ENCODE measurements around the gene CTNS. TPM values are rescaled to one million over a fixed set of nuclear protein-coding genes. Genes with fewer than 3 reads are reported as not detected.

CTNS gene
- total RNA-seq, 1 experiment from 2014 or later: 7.9 TPM

DNA sequence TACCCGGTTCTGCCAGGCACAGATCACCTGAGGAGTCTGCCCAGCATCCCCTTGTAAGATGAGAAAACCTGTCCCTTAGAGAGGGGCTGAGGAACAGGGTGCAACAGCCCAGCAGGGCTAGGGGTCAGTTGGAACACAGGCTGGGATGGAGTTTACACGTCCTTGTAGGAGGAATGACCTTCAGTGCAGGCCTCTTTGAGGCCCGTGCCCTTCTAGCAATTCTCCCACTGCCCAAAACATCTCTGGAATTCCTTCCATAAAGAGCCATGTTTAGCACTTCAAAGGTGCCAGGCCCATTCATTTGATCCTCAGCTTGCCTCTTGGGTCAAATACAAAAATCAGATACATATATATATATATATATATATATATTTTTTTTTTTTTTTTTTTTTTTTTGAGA lies 4.5 kb downstream of the CTNS start:
- Histone ChIP-seq H3K9me3 (ENCODE audit: control insufficient read depth in 1 of 2, insufficient read depth in 1 of 2, low read depth in 1 of 2, low read length in 2 of 2) (no peaks in the 10 kb centered on the region), H3K27ac (ENCODE audit: low read depth, low read length) (no peak overlapping the region), H3K36me3 (ENCODE audit: control insufficient read depth in 1 of 2, insufficient read depth in 2 of 2, low read length in 2 of 2) (no peaks in the 10 kb centered on the region), H3K9me2 (ENCODE audit: insufficient read depth) (no peaks in the 10 kb centered on the region), H3K27me3 (ENCODE audit: insufficient read depth, low read length) (no peaks in the 10 kb centered on the region), H3K9ac (ENCODE audit: low read length) (no peak overlapping the region), H3K79me2 (ENCODE audit: insufficient read depth, low read length) (peaks cover under 1% of the 10 kb centered on the region; the same call in 1 of the 2 replicates), H3K4me1 (ENCODE audit: control insufficient read depth in 1 of 2, insufficient read depth in 2 of 2, low read length in 2 of 2) (peaks cover 0 to 8% of the 10 kb centered on the region in 2 experiments; a peak in 1 of 4 replicates), H2AFZ (ENCODE audit: low read depth, low read length, poor library complexity, severe bottlenecking) (no peak overlapping the region), H4K20me1 (ENCODE audit: insufficient read depth) (no peaks in the 10 kb centered on the region), H3K4me3 (replicated peaks in 1 of 2; ENCODE audit: low read depth in 1 of 2, low read length in 2 of 2) (no peak overlapping the region), H3K4me2 (ENCODE audit: low read length) (no peak overlapping the region)
- ATAC-seq (no peak), DNase-seq (ENCODE audit: low read depth, low spot score) (no peak)
- BruUV-seq (replicated peaks): no TSS peak
- ChIA-PET CTCF (no interaction called here), RAD21 (ENCODE audit: low non-redundant PET in 1 of 2, low total read pairs in 2 of 2, uncharacterized antibody in 2 of 2, unreplicated experiment in 2 of 2) (no interaction called here), POLR2A (no interaction called here)
- no peak for TF ChIP-seq RAD21 (IDR thresholded peaks at IDR 0.05; ENCODE audit: low read depth)
- TF ChIP-seq, protein P1, sequence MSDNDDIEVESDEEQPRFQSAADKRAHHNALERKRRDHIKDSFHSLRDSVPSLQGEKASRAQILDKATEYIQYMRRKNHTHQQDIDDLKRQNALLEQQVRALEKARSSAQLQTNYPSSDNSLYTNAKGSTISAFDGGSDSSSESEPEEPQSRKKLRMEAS (IDR thresholded peaks at IDR 0.05): no peak
- no peak for TF ChIP-seq ELF1 (IDR thresholded peaks at IDR 0.05; ENCODE audit: borderline replicate concordance, low read depth)
- TF ChIP-seq, protein P2, sequence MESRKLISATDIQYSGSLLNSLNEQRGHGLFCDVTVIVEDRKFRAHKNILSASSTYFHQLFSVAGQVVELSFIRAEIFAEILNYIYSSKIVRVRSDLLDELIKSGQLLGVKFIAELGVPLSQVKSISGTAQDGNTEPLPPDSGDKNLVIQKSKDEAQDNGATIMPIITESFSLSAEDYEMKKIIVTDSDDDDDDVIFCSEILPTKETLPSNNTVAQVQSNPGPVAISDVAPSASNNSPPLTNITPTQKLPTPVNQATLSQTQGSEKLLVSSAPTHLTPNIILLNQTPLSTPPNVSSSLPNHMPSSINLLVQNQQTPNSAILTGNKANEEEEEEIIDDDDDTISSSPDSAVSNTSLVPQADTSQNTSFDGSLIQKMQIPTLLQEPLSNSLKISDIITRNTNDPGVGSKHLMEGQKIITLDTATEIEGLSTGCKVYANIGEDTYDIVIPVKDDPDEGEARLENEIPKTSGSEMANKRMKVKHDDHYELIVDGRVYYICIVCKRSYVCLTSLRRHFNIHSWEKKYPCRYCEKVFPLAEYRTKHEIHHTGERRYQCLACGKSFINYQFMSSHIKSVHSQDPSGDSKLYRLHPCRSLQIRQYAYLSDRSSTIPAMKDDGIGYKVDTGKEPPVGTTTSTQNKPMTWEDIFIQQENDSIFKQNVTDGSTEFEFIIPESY (IDR thresholded peaks at IDR 0.05; ENCODE audit: extremely low read depth, insufficient replicate concordance, low read length): no peak
- TF ChIP-seq SIN3A (IDR thresholded peaks at IDR 0.05; ENCODE audit: low read depth): no peak
- TF ChIP-seq, protein P3, sequence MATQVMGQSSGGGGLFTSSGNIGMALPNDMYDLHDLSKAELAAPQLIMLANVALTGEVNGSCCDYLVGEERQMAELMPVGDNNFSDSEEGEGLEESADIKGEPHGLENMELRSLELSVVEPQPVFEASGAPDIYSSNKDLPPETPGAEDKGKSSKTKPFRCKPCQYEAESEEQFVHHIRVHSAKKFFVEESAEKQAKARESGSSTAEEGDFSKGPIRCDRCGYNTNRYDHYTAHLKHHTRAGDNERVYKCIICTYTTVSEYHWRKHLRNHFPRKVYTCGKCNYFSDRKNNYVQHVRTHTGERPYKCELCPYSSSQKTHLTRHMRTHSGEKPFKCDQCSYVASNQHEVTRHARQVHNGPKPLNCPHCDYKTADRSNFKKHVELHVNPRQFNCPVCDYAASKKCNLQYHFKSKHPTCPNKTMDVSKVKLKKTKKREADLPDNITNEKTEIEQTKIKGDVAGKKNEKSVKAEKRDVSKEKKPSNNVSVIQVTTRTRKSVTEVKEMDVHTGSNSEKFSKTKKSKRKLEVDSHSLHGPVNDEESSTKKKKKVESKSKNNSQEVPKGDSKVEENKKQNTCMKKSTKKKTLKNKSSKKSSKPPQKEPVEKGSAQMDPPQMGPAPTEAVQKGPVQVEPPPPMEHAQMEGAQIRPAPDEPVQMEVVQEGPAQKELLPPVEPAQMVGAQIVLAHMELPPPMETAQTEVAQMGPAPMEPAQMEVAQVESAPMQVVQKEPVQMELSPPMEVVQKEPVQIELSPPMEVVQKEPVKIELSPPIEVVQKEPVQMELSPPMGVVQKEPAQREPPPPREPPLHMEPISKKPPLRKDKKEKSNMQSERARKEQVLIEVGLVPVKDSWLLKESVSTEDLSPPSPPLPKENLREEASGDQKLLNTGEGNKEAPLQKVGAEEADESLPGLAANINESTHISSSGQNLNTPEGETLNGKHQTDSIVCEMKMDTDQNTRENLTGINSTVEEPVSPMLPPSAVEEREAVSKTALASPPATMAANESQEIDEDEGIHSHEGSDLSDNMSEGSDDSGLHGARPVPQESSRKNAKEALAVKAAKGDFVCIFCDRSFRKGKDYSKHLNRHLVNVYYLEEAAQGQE (IDR thresholded peaks at IDR 0.05; ENCODE audit: low read depth): no peak
- TF ChIP-seq JUND (IDR thresholded peaks at IDR 0.05): no peak
- TF ChIP-seq YY1 (IDR thresholded peaks at IDR 0.05; ENCODE audit: extremely low read depth, insufficient replicate concordance, low read depth, low read length): no peak
- TF ChIP-seq SP1 (IDR thresholded peaks at IDR 0.05; ENCODE audit: low read depth): no peak
- no peak for TF ChIP-seq CBX3 (IDR thresholded peaks at IDR 0.05; ENCODE audit: low read depth)
- intact Hi-C loops (cut with micrococcal nuclease): no loop called here

Measured in HCT116 (cell line).